HG03039 (cell line): Measurements from ENCODE around the gene RBM8A.

ENCODE experiments used
- ATAC-seq: cut with Tn5 transposase; IDR thresholded peaks from one replicate; pipeline ENCODE4 v1.9.1; 2021; ENCODE audit warnings: mild to moderate bottlenecking, moderate library complexity; ENCODE audit not compliant: unreplicated experiment

RBM8A gene

DNA sequence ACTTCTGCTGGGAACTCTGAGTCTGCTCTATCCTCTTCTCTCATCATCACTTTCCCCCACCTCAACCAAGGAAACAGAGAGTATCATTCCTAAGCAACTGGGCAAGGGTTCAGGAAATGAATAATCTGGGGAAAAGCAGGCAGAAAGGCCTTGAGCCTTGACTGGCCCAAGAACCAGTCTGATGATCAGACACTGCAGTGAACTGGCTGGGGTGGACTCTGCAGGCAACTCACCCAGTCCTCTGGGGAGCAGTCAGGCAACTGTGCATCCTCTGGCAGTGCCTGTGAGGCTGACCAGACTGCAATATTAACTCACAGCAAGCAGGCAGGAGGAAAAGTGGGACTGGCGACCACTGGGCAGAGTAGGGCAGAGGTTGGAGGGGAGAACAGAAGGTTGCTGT lies 42.6 kb downstream of the RBM8A start:
- ATAC-seq: no peak

DNA sequence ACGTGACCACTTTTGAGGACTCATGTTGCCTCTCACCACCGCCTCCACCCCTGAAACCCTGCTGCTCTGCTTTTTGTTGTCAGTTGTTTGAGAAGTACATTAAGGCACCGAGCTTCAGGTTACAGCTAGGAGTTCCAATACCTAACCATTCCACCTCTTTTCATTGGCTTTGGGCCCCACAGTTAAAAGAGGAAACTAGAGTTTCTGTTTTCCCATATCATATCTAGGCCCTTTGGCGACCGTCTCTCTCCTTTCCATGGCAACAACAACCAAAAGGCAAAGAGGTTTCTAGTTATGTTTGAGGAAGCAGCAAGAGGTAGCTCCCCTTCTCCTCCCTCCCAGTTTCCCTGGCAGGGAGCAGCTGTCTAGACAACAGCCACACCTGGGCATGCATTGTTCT lies 47.5 kb downstream of the RBM8A start:
- no peak for ATAC-seq

DNA sequence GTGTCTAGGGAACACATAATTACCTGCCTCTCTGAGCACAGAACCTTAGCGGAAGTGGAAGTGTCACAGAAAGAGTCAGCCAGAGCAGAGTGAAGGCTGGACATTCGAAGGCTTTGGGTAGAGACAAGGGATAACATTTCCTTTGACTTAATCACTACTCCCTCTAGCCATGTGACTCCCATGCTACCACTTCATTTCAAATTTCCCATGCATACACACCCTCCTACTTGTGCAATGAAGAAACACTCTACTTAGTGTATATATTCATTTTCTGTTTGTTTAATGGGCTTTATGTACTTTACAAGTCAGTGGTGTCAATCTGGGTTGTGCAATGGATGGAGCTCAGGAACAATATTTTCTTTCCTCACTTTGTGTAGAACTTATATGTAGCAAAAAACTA lies 48.6 kb downstream of the RBM8A start:
- no peak for ATAC-seq

DNA sequence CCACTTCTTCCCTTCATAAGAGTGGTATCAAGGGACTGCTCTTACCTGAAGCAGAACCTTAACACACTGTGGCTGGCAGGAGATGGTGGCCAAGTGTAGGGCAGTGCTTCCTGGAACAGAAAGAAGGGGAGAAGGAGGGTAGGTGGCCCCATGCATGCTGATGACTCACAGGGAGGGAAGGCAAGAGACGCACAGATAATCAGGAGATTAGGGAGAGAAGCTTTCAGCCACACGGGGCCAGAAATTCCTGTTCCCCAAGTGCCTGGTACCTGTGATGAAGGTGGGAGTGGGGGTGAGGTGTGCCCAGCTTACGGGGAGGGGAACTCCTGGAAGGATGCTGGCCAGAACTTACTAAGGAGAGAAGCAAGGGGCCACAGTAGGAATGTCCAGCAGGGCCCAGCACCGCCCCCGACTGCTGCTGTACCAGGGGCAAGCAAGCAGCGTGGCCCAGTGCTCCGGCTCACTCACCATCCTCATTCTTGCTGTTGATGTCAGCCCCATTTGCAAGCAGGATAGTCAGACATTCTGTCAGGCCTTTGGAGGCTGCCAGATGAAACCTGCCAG lies 49.3 kb downstream of the RBM8A start:
- no peak for ATAC-seq

DNA sequence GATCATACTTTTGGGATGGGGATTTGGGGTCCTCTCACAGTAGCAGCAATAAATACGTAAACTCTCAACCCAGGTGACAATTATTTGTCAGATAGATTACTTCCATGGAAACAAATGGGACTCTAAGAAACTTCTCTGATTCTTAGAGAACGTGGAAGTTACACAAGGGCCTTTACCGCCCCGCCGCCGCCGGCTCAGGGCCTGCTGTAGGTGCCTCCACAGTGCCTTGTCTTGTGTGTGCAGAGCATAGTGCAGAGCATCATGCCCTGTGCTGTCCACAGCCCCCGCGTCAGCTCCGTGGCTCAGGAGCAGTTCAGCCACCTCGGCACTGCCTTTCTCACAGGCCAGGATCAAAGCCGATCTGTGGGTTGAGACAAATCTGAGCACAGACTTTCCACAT lies 52.6 kb downstream of the RBM8A start:
- no peak for ATAC-seq

DNA sequence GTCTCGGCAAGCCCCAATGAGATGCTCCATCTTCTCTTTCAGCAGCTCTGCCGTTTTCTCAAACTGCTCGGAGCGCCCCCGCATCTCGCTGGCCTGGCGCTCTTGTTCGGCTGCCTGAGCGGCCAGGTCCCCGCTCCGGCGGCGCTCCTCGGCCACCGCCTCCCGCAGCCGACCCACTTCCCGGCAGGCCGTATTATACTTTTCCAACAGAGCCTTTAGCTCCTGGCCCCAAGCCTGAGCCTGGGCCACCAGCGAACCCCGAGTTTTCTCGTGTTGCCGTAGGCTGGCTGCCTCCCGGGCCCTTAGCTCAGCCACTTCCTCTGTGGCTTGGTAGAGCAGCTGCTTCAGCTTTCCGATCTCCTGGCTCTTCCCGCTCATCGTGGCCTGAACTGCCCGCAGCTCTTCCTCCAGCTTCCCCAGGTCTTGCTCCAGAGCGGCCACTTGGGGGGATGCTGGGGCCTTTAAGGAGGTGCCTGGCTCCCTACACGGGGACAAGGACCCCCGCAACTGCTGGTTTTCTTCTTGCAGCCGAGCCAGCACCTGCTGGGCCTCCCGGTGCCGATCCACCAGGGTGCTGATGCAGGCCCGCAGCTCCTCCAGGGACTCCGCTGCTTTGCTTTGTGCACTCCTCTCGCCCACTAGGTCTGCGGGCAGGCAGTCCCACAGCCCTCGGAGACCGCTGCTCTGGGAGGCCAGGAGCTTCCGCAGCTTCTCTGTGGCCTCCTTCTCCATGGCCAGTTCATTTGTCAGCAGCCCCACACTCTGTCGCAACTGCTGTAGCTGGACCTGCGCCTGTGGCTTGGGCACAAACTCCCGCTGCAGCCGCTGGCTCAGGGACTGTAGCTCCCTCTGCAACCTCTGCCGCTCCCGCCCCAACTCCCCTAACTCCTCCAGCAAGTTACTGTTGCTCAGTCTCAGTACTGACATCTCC lies 55.0 kb downstream of the RBM8A start:
- no peak for ATAC-seq
